ENCODE data around the gene COL17A1. TPM values are rescaled to one million over a fixed set of nuclear protein-coding genes. Genes with fewer than 3 reads are reported as not detected.
A peak's percentile ranks its signal among the peaks of the same experiment; 100 is the strongest.

COL17A1 gene
- 0.05 TPM in 1 of 2 replicates, not detected in the other for total RNA-seq (2014; rRNA removed; shearing (Covaris generic))

GRCh38 chr10:104085801-104086400 lies at the start of gene COL17A1:
Gene COL17A1, minus strand, starts transcription at chr10:104085880. Its CDS starts 5,207 bp downstream, at chr10:104080673.
- Histone ChIP-seq H3K9me3 (replicated peaks) (no peaks in the 10 kb centered on the region), H3K36me3 (no peaks in the 10 kb centered on the region), H3K4me3 (no peak within 1 kb of the TSS), H3K27ac (no peak within 1 kb of the TSS), H3K27me3 (replicated peaks) (no peaks in the 10 kb centered on the region), H3K4me1 (replicated peaks) (peaks cover 12% of the 10 kb centered on the region)
- no peak for DNase-seq (ENCODE audit: low read depth in 1 of 2, low spot score in 2 of 2)

DNA sequence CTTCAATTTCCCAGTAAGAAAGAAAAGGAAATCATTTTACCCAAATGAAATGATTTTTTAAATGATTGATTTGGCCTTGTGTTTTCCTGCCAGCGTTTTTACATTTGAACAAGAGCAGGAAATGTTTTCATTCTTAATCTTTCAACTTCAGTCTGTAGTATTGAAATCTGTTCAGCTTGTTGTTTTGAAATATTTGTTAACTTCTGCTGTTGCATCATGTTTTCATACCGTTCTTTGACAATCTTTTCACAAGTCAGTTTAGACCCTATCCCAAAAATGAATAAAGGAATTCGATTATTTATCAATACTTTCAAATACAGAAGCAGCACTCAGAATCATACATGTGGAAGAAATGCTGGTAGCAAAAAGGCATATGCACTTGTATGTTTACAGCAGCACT lies 44.4 kb upstream of the COL17A1 start:
- Histone ChIP-seq H3K4me1 (replicated peaks) (no peaks in the 10 kb centered on the region), H3K27ac (no peak overlapping the region), H3K36me3 (no peaks in the 10 kb centered on the region), H3K4me3 (no peak overlapping the region), H3K9me3 (replicated peaks) (no peaks in the 10 kb centered on the region), H3K27me3 (replicated peaks) (no peaks in the 10 kb centered on the region)
- no peak for DNase-seq (ENCODE audit: low read depth in 1 of 2, low spot score in 2 of 2)

DNA sequence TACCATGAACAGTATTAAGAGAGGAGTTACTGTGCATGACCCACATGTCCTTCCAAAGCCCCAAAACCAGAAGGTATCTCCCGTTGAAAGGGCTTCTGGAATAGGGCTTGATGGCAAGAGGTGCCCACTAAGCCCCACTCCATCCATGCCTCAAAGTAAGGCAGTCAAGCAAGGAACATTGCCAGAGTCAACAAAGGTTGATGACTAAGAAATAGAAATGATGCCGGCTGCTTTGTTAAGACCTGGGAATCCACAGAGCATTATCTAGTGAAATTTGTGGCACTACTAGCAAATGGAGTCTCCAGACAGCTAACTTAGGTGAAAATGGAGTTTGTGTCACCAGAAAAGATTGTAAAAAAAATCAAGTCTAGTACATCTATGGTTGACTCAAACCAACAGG lies 42.5 kb upstream of the COL17A1 start:
- Histone ChIP-seq H3K27ac (no peak overlapping the region), H3K4me3 (no peak overlapping the region), H3K9me3 (replicated peaks) (no peaks in the 10 kb centered on the region), H3K36me3 (no peaks in the 10 kb centered on the region), H3K4me1 (replicated peaks) (no peaks in the 10 kb centered on the region), H3K27me3 (replicated peaks) (no peaks in the 10 kb centered on the region)
- no peak for DNase-seq (ENCODE audit: low read depth in 1 of 2, low spot score in 2 of 2)

DNA sequence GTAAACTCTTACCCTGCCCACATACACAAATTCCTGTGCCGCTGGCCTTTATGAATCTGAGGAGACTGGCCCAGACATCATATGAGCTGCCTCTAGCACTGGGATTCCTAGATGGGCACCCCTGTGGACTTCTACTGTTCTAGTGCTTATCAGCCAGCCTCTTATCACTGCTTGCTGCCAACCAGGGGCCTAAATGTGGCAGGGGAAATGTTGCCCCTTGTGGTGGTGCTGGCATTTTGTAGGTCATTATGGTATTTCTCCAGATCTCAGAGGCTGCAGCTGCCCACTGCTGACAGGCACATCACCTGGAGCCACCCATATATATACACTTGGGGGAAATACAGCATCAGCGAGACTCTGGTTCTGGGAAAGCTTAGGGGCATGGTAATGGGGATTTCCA lies 41.7 kb upstream of the COL17A1 start:
- no peaks in the 10 kb centered on the region for H3K27me3 ChIP-seq (replicated peaks)
- no peaks in the 10 kb centered on the region for H3K36me3 ChIP-seq
- no peaks in the 10 kb centered on the region for H3K4me1 ChIP-seq (replicated peaks)
- no peaks in the 10 kb centered on the region for H3K9me3 ChIP-seq (replicated peaks)
- no peak overlapping the region for H3K4me3 ChIP-seq
- no peak overlapping the region for H3K27ac ChIP-seq
- DNase-seq (ENCODE audit: low read depth in 1 of 2, low spot score in 2 of 2), result no peak

DNA sequence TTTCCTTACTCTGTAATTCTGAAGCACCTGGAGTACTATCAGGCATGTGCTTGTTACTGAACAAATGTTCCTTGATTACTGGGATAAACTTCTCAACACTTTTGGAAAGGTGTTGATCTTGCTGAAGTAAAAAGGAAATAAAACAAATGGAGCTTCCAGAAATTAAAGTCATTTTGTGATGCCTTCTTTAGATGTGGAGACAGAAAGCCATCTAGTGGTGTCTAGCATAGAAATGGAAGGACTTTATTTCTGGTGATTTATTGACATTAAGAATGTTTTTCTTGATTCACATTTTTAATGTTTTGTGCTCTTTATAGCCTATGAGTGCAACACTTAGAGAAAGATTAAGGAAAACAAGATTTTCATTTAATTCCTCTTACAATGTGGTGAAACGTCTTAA lies 37.7 kb upstream of the COL17A1 start:
- H3K36me3 ChIP-seq, result no peaks in the 10 kb centered on the region
- H3K27me3 ChIP-seq (replicated peaks), result no peaks in the 10 kb centered on the region
- H3K4me1 ChIP-seq (replicated peaks), result peaks cover 14% of the 10 kb centered on the region
- peak in 1 of 2 experiments; percentile 13 for DNase-seq (ENCODE audit: low read depth in 1 of 2, low spot score in 2 of 2)
- H3K4me3 ChIP-seq, result no peak overlapping the region
- no peak overlapping the region for H3K27ac ChIP-seq
- H3K9me3 ChIP-seq (replicated peaks), result no peaks in the 10 kb centered on the region

GRCh38 chr10:104122225-104123107 lies 36.8 kb upstream of the COL17A1 start:
- H3K9me3 ChIP-seq (replicated peaks), result no peaks in the 10 kb centered on the region
- peak overlapping the region; percentile 56 for H3K4me3 ChIP-seq
- no peak for DNase-seq (ENCODE audit: low read depth in 1 of 2, low spot score in 2 of 2)
- no peaks in the 10 kb centered on the region for H3K27me3 ChIP-seq (replicated peaks)
- peaks cover 21% of the 10 kb centered on the region for H3K4me1 ChIP-seq (replicated peaks)
- peak overlapping the region; percentile 35 for H3K27ac ChIP-seq
- no peaks in the 10 kb centered on the region for H3K36me3 ChIP-seq

DNA sequence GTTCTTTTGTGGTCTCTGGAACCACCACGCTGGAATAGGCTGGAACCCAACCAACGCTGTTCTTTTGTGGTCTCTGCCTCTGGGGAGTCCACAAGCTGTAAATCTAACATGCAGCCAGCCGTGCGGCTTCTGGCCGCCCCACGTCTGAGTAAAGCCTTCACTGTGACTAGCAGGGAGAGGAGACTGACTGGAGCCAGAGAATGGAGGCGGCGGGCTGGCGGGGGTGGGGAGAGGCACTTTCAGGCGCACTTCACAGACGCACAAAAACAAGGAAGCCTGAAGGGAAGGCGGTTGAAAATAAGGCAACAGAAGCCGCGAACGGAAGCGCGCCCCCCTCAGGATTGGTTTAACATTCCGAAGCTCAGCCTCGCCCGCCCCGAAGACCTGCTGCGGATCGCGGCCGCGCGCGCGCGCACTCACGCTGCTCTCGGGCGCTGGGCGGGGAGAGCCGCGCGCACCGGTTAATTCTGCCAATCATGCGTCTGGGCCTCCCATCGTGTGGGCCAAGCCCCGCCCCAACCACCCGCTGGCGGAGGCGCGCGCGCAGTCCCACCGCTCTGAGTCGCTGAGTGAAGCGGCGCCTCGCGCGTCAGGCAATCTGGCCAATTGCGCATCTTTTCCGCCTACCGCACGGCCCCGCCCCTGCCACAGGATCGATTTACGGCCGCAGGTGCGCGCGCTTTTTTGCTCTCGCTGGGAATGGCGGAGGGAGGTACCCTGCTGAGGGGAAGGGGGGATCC lies 36.0 kb upstream of the COL17A1 start, which contains the start of gene SFR1:
Gene SFR1, plus strand, starts transcription at position 687 of the 740 bp plus-strand sequence. Its CDS starts 13 bp downstream, at position 700.
- Histone ChIP-seq H3K9me3 (replicated peaks) (no peaks in the 10 kb centered on the region), H3K4me3 (peak within 1 kb of the TSS; percentile 56), H3K27ac (peak within 1 kb of the TSS; percentile 98), H3K36me3 (no peaks in the 10 kb centered on the region), H3K4me1 (replicated peaks) (peaks cover 21% of the 10 kb centered on the region), H3K27me3 (replicated peaks) (no peaks in the 10 kb centered on the region)
- peak; percentile 98 to 99 for DNase-seq (ENCODE audit: low read depth in 1 of 2, low spot score in 2 of 2)

GRCh38 chr10:104120903-104121484 lies 35.3 kb upstream of the COL17A1 start:
- Histone ChIP-seq H3K36me3 (no peaks in the 10 kb centered on the region), H3K27me3 (replicated peaks) (no peaks in the 10 kb centered on the region), H3K9me3 (replicated peaks) (no peaks in the 10 kb centered on the region), H3K4me1 (replicated peaks) (peaks cover 21% of the 10 kb centered on the region), H3K4me3 (peak overlapping the region; percentile 56), H3K27ac (peak overlapping the region; percentile 98)
- DNase-seq (ENCODE audit: low read depth in 1 of 2, low spot score in 2 of 2), result peak; percentile 94 to 95

GRCh38 chr10:104120512-104120902 lies 34.8 kb upstream of the COL17A1 start:
- Histone ChIP-seq H3K36me3 (no peaks in the 10 kb centered on the region), H3K27ac (peak overlapping the region; percentile 98), H3K4me1 (replicated peaks) (peaks cover 21% of the 10 kb centered on the region), H3K4me3 (peak overlapping the region; percentile 56), H3K27me3 (replicated peaks) (no peaks in the 10 kb centered on the region), H3K9me3 (replicated peaks) (no peaks in the 10 kb centered on the region)
- no peak for DNase-seq (ENCODE audit: low read depth in 1 of 2, low spot score in 2 of 2)

GRCh38 chr10:104119996-104120395 lies 34.3 kb upstream of the COL17A1 start:
- H3K27me3 ChIP-seq (replicated peaks), result no peaks in the 10 kb centered on the region

DNA sequence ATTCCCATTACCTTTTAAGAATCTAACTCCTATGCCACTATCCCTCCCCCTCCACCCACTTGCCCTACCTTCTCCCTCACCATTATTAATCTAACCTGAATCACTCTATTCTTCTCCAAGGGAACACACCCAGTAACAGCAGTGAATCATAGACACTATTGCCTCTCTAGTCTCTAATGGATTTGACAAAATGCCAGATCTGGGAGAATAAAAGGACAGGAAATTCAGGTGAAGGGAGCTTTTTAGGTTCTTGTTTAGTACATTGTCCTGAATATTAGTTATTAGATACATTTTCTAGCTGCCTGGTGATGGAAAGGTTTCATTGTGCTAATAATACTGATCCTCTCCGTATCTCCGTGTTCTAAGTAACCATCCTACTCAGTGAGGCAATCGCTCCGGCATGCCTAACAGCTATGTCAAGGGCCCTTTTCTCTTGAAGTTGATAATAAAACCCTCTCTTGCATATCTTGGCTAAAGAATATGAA lies 32.2 kb upstream of the COL17A1 start:
- no peak overlapping the region for H3K27ac ChIP-seq
- DNase-seq (ENCODE audit: low read depth in 1 of 2, low spot score in 2 of 2), result no peak

More at GRCh38 chr10:104119996-104120395, 34.3 kb upstream of the COL17A1 start:
- Histone ChIP-seq H3K27ac (peak overlapping the region; percentile 98), H3K4me1 (replicated peaks) (peaks cover 21% of the 10 kb centered on the region), H3K9me3 (replicated peaks) (no peaks in the 10 kb centered on the region), H3K4me3 (no peak overlapping the region), H3K36me3 (no peaks in the 10 kb centered on the region)
- no peak for DNase-seq (ENCODE audit: low read depth in 1 of 2, low spot score in 2 of 2)

GRCh38 chr10:104113376-104113956 lies 27.8 kb upstream of the COL17A1 start:
- peaks cover 20% of the 10 kb centered on the region for H3K4me1 ChIP-seq (replicated peaks)
- H3K4me3 ChIP-seq, result no peak overlapping the region
- no peak overlapping the region for H3K27ac ChIP-seq
- DNase-seq (ENCODE audit: low read depth in 1 of 2, low spot score in 2 of 2), result no peak
- H3K36me3 ChIP-seq, result no peaks in the 10 kb centered on the region
- H3K9me3 ChIP-seq (replicated peaks), result no peaks in the 10 kb centered on the region
- H3K27me3 ChIP-seq (replicated peaks), result no peaks in the 10 kb centered on the region

More for the DNA sequence above, 32.2 kb upstream of the COL17A1 start:
- Histone ChIP-seq H3K27me3 (replicated peaks) (no peaks in the 10 kb centered on the region), H3K4me1 (replicated peaks) (peaks cover 21% of the 10 kb centered on the region), H3K4me3 (no peak overlapping the region), H3K9me3 (replicated peaks) (no peaks in the 10 kb centered on the region), H3K36me3 (no peaks in the 10 kb centered on the region)

Data from SJSA1 (cell line).